Adipocyte (in vitro differentiated cells): ENCODE data around the gene SH3RF3.

Source experiments
- DNase-seq: peaks from one replicate; pipeline ENCODE4 v3.0.0-alpha.2; 2015; ENCODE audit warnings: low read depth
- H3K27me3 ChIP-seq: replicated peaks from 2 replicates; pipeline ENCODE4 v1.7.0; 2013; ENCODE audit warnings: mild to moderate bottlenecking, low read length, moderate library complexity; ENCODE audit not compliant: control insufficient read depth, insufficient read depth
- H3K36me3 ChIP-seq: 2 replicates; pipeline ENCODE4 v1.7.0; 2013; ENCODE audit warnings: low read length, mild to moderate bottlenecking, moderate library complexity; ENCODE audit not compliant: control insufficient read depth, insufficient read depth, severe bottlenecking
- H3K4me1 ChIP-seq: 2 replicates; pipeline ENCODE4 v1.7.0; 2013; ENCODE audit warnings: mild to moderate bottlenecking, low read length, moderate library complexity; ENCODE audit not compliant: control insufficient read depth, insufficient read depth
- H3K4me3 ChIP-seq: 2 replicates; pipeline ENCODE4 v1.7.0; 2013; ENCODE audit warnings: mild to moderate bottlenecking, low read length, moderate library complexity
- H3K9ac ChIP-seq: 2 replicates; pipeline ENCODE4 v1.7.0; 2013; ENCODE audit warnings: mild to moderate bottlenecking, low read length, moderate library complexity
- H3K9me3 ChIP-seq: 2 replicates; pipeline ENCODE4 v1.7.0; 2013; ENCODE audit warnings: mild to moderate bottlenecking, low read length, moderate library complexity; ENCODE audit not compliant: control insufficient read depth

SH3RF3 gene

GRCh38 chr2:109494351-109494750, 365.3 kb downstream of the SH3RF3 start:
- no peak overlapping the region for H3K4me3 ChIP-seq
- peaks cover 7% of the 10 kb centered on the region for H3K36me3 ChIP-seq
- no peaks in the 10 kb centered on the region for H3K9me3 ChIP-seq
- no peak for DNase-seq
- no peaks in the 10 kb centered on the region for H3K27me3 ChIP-seq
- no peaks in the 10 kb centered on the region for H3K4me1 ChIP-seq
- no peak overlapping the region for H3K9ac ChIP-seq

- H3K4me3 ChIP-seq, result no peak overlapping the region
- DNase-seq, result peak; percentile 25
- no peaks in the 10 kb centered on the region for H3K9me3 ChIP-seq
- no peaks in the 10 kb centered on the region for H3K27me3 ChIP-seq
- H3K36me3 ChIP-seq, result peaks cover 13% of the 10 kb centered on the region
- H3K4me1 ChIP-seq, result no peaks in the 10 kb centered on the region
- H3K9ac ChIP-seq, result no peak overlapping the region
These were observed 368.5 kb downstream of the SH3RF3 start for GRCh38 chr2:109497463-109497862.

GRCh38 chr2:109497911-109498870, 369.2 kb downstream of the SH3RF3 start:
- Histone ChIP-seq H3K9me3 (no peaks in the 10 kb centered on the region), H3K4me1 (no peaks in the 10 kb centered on the region), H3K27me3 (no peaks in the 10 kb centered on the region), H3K4me3 (no peak overlapping the region), H3K36me3 (peaks cover 13% of the 10 kb centered on the region), H3K9ac (no peak overlapping the region)
- no peak for DNase-seq

- Histone ChIP-seq H3K4me1 (no peaks in the 10 kb centered on the region), H3K36me3 (peaks cover 12% of the 10 kb centered on the region), H3K9me3 (no peaks in the 10 kb centered on the region), H3K9ac (no peak overlapping the region), H3K27me3 (no peaks in the 10 kb centered on the region), H3K4me3 (no peak overlapping the region)
- DNase-seq, result no peak
These were observed 369.9 kb downstream of the SH3RF3 start for GRCh38 chr2:109498906-109499305.

GRCh38 chr2:109499566-109499965, 370.6 kb downstream of the SH3RF3 start:
- Histone ChIP-seq H3K36me3 (peaks cover 13% of the 10 kb centered on the region), H3K27me3 (no peaks in the 10 kb centered on the region), H3K9ac (no peak overlapping the region), H3K4me3 (no peak overlapping the region), H3K4me1 (no peaks in the 10 kb centered on the region), H3K9me3 (no peaks in the 10 kb centered on the region)
- DNase-seq, result no peak

GRCh38 chr2:109500910-109501309, 371.9 kb downstream of the SH3RF3 start:
- Histone ChIP-seq H3K4me1 (no peaks in the 10 kb centered on the region), H3K4me3 (no peak overlapping the region), H3K9ac (no peak overlapping the region), H3K36me3 (peaks cover 13% of the 10 kb centered on the region), H3K27me3 (no peaks in the 10 kb centered on the region), H3K9me3 (no peaks in the 10 kb centered on the region)
- no peak for DNase-seq

- no peak for DNase-seq
- H3K4me3 ChIP-seq, result no peak overlapping the region
These were observed 372.5 kb downstream of the SH3RF3 start for GRCh38 chr2:109501461-109501860.

GRCh38 chr2:109503191-109503590, 374.2 kb downstream of the SH3RF3 start:
- Histone ChIP-seq H3K4me1 (no peaks in the 10 kb centered on the region), H3K4me3 (no peak overlapping the region), H3K27me3 (peaks cover 8% of the 10 kb centered on the region), H3K9me3 (no peaks in the 10 kb centered on the region), H3K36me3 (peaks cover 13% of the 10 kb centered on the region), H3K9ac (no peak overlapping the region)
- no peak for DNase-seq

More at GRCh38 chr2:109501461-109501860, 372.5 kb downstream of the SH3RF3 start:
- no peaks in the 10 kb centered on the region for H3K27me3 ChIP-seq
- H3K9ac ChIP-seq, result no peak overlapping the region
- no peaks in the 10 kb centered on the region for H3K9me3 ChIP-seq
- H3K36me3 ChIP-seq, result peaks cover 13% of the 10 kb centered on the region
- no peaks in the 10 kb centered on the region for H3K4me1 ChIP-seq

GRCh38 chr2:109507217-109507616, 378.2 kb downstream of the SH3RF3 start:
- Histone ChIP-seq H3K36me3 (peaks cover 7% of the 10 kb centered on the region), H3K4me3 (no peak overlapping the region), H3K9me3 (peaks cover 5% of the 10 kb centered on the region), H3K4me1 (no peaks in the 10 kb centered on the region), H3K9ac (no peak overlapping the region), H3K27me3 (peaks cover 8% of the 10 kb centered on the region)
- DNase-seq, result no peak

- H3K9me3 ChIP-seq, result peaks cover 5% of the 10 kb centered on the region
- peaks cover 7% of the 10 kb centered on the region for H3K36me3 ChIP-seq
- H3K4me1 ChIP-seq, result no peaks in the 10 kb centered on the region
- H3K4me3 ChIP-seq, result no peak overlapping the region
- peaks cover 8% of the 10 kb centered on the region for H3K27me3 ChIP-seq
- no peak for DNase-seq
- H3K9ac ChIP-seq, result no peak overlapping the region
These were observed 378.8 kb downstream of the SH3RF3 start for GRCh38 chr2:109507828-109508227.

- peaks cover 8% of the 10 kb centered on the region for H3K27me3 ChIP-seq
- H3K9ac ChIP-seq, result no peak overlapping the region
- peaks cover 4% of the 10 kb centered on the region for H3K36me3 ChIP-seq
- DNase-seq, result no peak
- peaks cover 5% of the 10 kb centered on the region for H3K9me3 ChIP-seq
- peaks cover 1% of the 10 kb centered on the region for H3K4me1 ChIP-seq
- no peak overlapping the region for H3K4me3 ChIP-seq
These were observed 379.6 kb downstream of the SH3RF3 start for GRCh38 chr2:109508556-109508955.
